PC-9 (cell line): Measurements from ENCODE around the gene IQCM.

Experiments
- EZH2 ChIP-seq: fragments of 200-600 bp; sonication (generic); IDR thresholded peaks from 2 replicates; pipeline ENCODE4 v1.8.0; 2017; ENCODE audit warnings: antibody characterized with exemption, low read depth
- TF ChIP-seq, protein P1 (sequence below): fragments of 200-600 bp; sonication (generic); conservative IDR thresholded peaks from 2 replicates; pipeline ENCODE4 v1.6.1; 2017; ENCODE audit warnings: mixed run types, antibody characterized with exemption, mild to moderate bottlenecking, moderate library complexity

DNA sequence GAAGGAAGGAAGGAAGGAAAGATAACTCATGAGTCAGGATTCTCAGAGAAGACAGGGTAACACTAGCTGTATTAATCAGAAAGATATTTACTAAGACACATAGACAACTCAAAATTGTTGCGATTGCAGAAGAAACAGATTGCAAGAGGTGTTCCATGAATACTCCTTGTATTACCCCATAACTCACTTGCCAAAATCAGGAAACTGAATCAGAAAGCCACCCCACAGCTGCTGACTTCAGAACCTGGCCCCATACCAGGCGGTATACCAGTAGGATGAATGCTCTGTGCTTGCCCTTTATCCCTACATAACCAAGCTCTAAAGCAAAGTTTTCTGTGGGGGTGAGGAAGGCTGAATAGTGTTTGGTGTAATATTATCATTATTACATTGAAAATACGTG is 468.5 kb downstream of the IQCM start:
- TF ChIP-seq, protein P1, sequence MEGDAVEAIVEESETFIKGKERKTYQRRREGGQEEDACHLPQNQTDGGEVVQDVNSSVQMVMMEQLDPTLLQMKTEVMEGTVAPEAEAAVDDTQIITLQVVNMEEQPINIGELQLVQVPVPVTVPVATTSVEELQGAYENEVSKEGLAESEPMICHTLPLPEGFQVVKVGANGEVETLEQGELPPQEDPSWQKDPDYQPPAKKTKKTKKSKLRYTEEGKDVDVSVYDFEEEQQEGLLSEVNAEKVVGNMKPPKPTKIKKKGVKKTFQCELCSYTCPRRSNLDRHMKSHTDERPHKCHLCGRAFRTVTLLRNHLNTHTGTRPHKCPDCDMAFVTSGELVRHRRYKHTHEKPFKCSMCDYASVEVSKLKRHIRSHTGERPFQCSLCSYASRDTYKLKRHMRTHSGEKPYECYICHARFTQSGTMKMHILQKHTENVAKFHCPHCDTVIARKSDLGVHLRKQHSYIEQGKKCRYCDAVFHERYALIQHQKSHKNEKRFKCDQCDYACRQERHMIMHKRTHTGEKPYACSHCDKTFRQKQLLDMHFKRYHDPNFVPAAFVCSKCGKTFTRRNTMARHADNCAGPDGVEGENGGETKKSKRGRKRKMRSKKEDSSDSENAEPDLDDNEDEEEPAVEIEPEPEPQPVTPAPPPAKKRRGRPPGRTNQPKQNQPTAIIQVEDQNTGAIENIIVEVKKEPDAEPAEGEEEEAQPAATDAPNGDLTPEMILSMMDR: no peak
- no peak for TF ChIP-seq EZH2
